H1 (cell line): ENCODE results near the gene IL1RAPL1. TPM values are rescaled to one million over a fixed set of nuclear protein-coding genes. Genes with fewer than 3 reads are reported as not detected.

Experiments
- CTCF ChIA-PET: fragments of 300-600 bp; sonication (Branson Sonifier 250); formaldehyde crosslinking; loops from one replicate; lab custom pipeline; 2021; ENCODE audit not compliant: partially characterized antibody; lab: Charles Lee
- POLR2A ChIA-PET: fragments of 300-600 bp; sonication (Branson Sonifier 250); formaldehyde crosslinking; loops from one replicate; lab custom pipeline; 2021; ENCODE audit warnings: inconsistent platforms; ENCODE audit not compliant: partially characterized antibody; lab: Charles Lee
- DNase-seq, 2 experiments: peaks; one replicate each; pipeline versions ENCODE4 v3.0.0 to v3.0.0-alpha.2; 2010 to 2022; ENCODE audit warnings: low spot score in 2 of 2, low read depth in 1 of 2, mixed read lengths in 1 of 2
- FAIRE-seq: peaks from 2 replicates; lab custom pipeline; 2011; peaks lifted over from hg19 to GRCh38; lab: Jason Lieb, UNC
- H2AFZ ChIP-seq: 2 replicates; pipeline ENCODE4 v1.8.1; 2012; ENCODE audit warnings: low read length, inconsistent platforms
- H2AK5ac ChIP-seq: 2 replicates; pipeline ENCODE4 v1.6.1; 2013; ENCODE audit warnings: low read depth, low read length
- H2BK120ac ChIP-seq: replicated peaks from 2 replicates; pipeline ENCODE3; 2013; ENCODE audit warnings: low read depth, low read length, inconsistent platforms
- H2BK12ac ChIP-seq: 2 replicates; pipeline ENCODE4 v1.6.1; 2013; ENCODE audit warnings: low read depth, low read length
- H2BK15ac ChIP-seq: 2 replicates; pipeline ENCODE4 v1.6.1; 2013; ENCODE audit warnings: low read length
- H2BK20ac ChIP-seq: 2 replicates; pipeline ENCODE4 v1.6.1; 2013; ENCODE audit warnings: low read length
- H2BK5ac ChIP-seq: 2 replicates; pipeline ENCODE4 v1.6.1; 2013; ENCODE audit warnings: low read depth, low read length
- H3K14ac ChIP-seq: 2 replicates; pipeline ENCODE4 v1.6.1; 2013; ENCODE audit warnings: inconsistent platforms; ENCODE audit not compliant: insufficient read length
- H3K18ac ChIP-seq: 2 replicates; pipeline ENCODE4 v1.6.1; 2013; ENCODE audit warnings: low read length; ENCODE audit errors: extremely low read depth
- H3K23ac ChIP-seq: 2 replicates; pipeline ENCODE4 v1.6.1; 2013; ENCODE audit warnings: inconsistent platforms; ENCODE audit not compliant: insufficient read length
- H3K23me2 ChIP-seq: 2 replicates; pipeline ENCODE4 v1.6.1; 2013; ENCODE audit warnings: low read depth, low read length
- H3K27ac ChIP-seq: 2 replicates; pipeline ENCODE4 v1.6.1; 2011; ENCODE audit warnings: low read depth, low read length, inconsistent platforms
- H3K27me3 ChIP-seq, 4 experiments: replicated peaks in 1 of 4; 1 replicate in 1 of 4; 2 replicates in 3 of 4; pipeline versions ENCODE4 v1.6.1 to v1.8.1; 2011 to 2013; ENCODE audit warnings: low read length in 3 of 4, mild to moderate bottlenecking in 3 of 4, inconsistent platforms in 2 of 4, mixed read lengths in 2 of 4, moderate library complexity in 1 of 4; ENCODE audit not compliant: control insufficient read depth in 3 of 4, insufficient read depth in 3 of 4; ENCODE audit errors: extremely low read depth in 1 of 4
- H3K36me3 ChIP-seq, 4 experiments: 2 replicates each; pipeline versions ENCODE4 v1.6.1 to v1.8.1; 2011 to 2013; ENCODE audit warnings: mild to moderate bottlenecking in 4 of 4, low read length in 3 of 4, moderate library complexity in 2 of 4, control low read depth in 1 of 4, inconsistent platforms in 1 of 4; ENCODE audit not compliant: insufficient read depth in 4 of 4, control insufficient read depth in 2 of 4
- H3K4ac ChIP-seq: replicated peaks from 2 replicates; pipeline ENCODE3; 2013; ENCODE audit warnings: low read length, low read depth, mixed read lengths, inconsistent platforms; ENCODE audit not compliant: insufficient read length
- H3K4me1 ChIP-seq, 4 experiments: replicated peaks in 1 of 4; 1 replicate in 1 of 4; 2 replicates in 3 of 4; pipeline versions ENCODE4 v1.6.1 to v1.8.1; 2011 to 2013; ENCODE audit warnings: low read length in 3 of 4, inconsistent platforms in 2 of 4, mixed read lengths in 1 of 4; ENCODE audit not compliant: insufficient read depth in 4 of 4, control insufficient read depth in 3 of 4
- H3K4me2 ChIP-seq, 2 experiments: 2 replicates each; pipeline versions ENCODE4 v1.6.1 to v1.8.1; 2011 to 2013; ENCODE audit warnings: low read depth in 2 of 2, low read length in 2 of 2, control low read depth in 1 of 2, inconsistent platforms in 1 of 2, mild to moderate bottlenecking in 1 of 2; ENCODE audit not compliant: insufficient read depth in 1 of 2
- H3K4me3 ChIP-seq, 4 experiments: fragments of 200-600, 300-600 bp in 1 of 4; sonication (generic), shearing (Covaris generic), sonication (Bioruptor Twin) in 1 of 4; 2 replicates each; pipeline versions ENCODE4 v1.5.1 to v1.8.1; 2011 to 2016; ENCODE audit warnings: low read length in 4 of 4, low read depth in 3 of 4, control low read depth in 2 of 4, inconsistent platforms in 2 of 4, mild to moderate bottlenecking in 2 of 4, mixed read lengths in 1 of 4, moderate library complexity in 1 of 4; ENCODE audit not compliant: insufficient read depth in 2 of 4; ENCODE audit errors: extremely low read depth in 1 of 4
- H3K56ac ChIP-seq: replicated peaks from 2 replicates; pipeline ENCODE3; 2013; ENCODE audit warnings: low read depth, mild to moderate bottlenecking, mixed read lengths, low read length, inconsistent platforms; ENCODE audit not compliant: insufficient read length
- H3K79me1 ChIP-seq: 2 replicates; pipeline ENCODE4 v1.6.1; 2013; ENCODE audit warnings: low read depth, low read length, control low read depth
- H3K79me2 ChIP-seq, 2 experiments: 2 replicates each; pipeline versions ENCODE4 v1.6.1 to v1.8.1; 2012 to 2013; ENCODE audit warnings: low read length in 2 of 2, mild to moderate bottlenecking in 2 of 2, inconsistent platforms in 1 of 2; ENCODE audit not compliant: insufficient read depth in 2 of 2, control insufficient read depth in 1 of 2
- H3K9ac ChIP-seq, 4 experiments: replicated peaks in 1 of 4; 1 replicate in 1 of 4; 2 replicates in 3 of 4; pipeline versions ENCODE4 v1.6.1 to v1.8.1; 2011 to 2013; ENCODE audit warnings: low read depth in 3 of 4, low read length in 3 of 4, control low read depth in 2 of 4, mild to moderate bottlenecking in 2 of 4, moderate library complexity in 2 of 4, inconsistent platforms in 1 of 4; ENCODE audit errors: extremely low read depth in 1 of 4
- H3K9me3 ChIP-seq, 2 experiments: 2 replicates each; pipeline versions ENCODE4 v1.6.1 to v1.8.1; 2012 to 2013; ENCODE audit warnings: mild to moderate bottlenecking in 2 of 2, moderate library complexity in 2 of 2, control low read depth in 1 of 2, inconsistent platforms in 1 of 2, low read depth in 1 of 2, low read length in 1 of 2, mixed read lengths in 1 of 2; ENCODE audit not compliant: insufficient read depth in 2 of 2
- H4K20me1 ChIP-seq, 2 experiments: replicated peaks in 1 of 2; 2 replicates each; pipeline versions ENCODE3 to v1.8.1; 2011 to 2013; ENCODE audit warnings: inconsistent platforms in 2 of 2, low read length in 2 of 2, mild to moderate bottlenecking in 1 of 2; ENCODE audit not compliant: insufficient read depth in 2 of 2, control insufficient read depth in 1 of 2
- H4K5ac ChIP-seq: 2 replicates; pipeline ENCODE4 v1.6.1; 2013; ENCODE audit warnings: low read length, low read depth, mixed read lengths, inconsistent platforms; ENCODE audit not compliant: insufficient read length
- H4K8ac ChIP-seq: 2 replicates; pipeline ENCODE4 v1.8.0; 2013; ENCODE audit warnings: mild to moderate bottlenecking, moderate library complexity, low read length, inconsistent platforms; ENCODE audit not compliant: insufficient read depth; ENCODE audit errors: extremely low read depth
- H4K91ac ChIP-seq: replicated peaks from 2 replicates; pipeline ENCODE3; 2013; ENCODE audit warnings: low read length, mixed read lengths, inconsistent platforms; ENCODE audit not compliant: insufficient read length
- BACH1 ChIP-seq: IDR thresholded peaks from 2 replicates; pipeline ENCODE4 v1.6.1; 2012; ENCODE audit warnings: low read length, improper control_type of control experiment
- CREB1 ChIP-seq: IDR thresholded peaks from 2 replicates; pipeline ENCODE4 v1.6.1; 2012; ENCODE audit warnings: inconsistent platforms
- EZH2 ChIP-seq: fragments of 200-600 bp; sonication (generic); IDR thresholded peaks from 2 replicates; pipeline ENCODE4 v1.7.1; 2012; ENCODE audit warnings: low read depth, mild to moderate bottlenecking, moderate library complexity, low read length, inconsistent platforms; ENCODE audit not compliant: severe bottlenecking
- KDM5A ChIP-seq: fragments of 200-600 bp; IDR thresholded peaks from 2 replicates; pipeline ENCODE4 v1.7.1; 2012; ENCODE audit warnings: mild to moderate bottlenecking, low read length, inconsistent platforms, mixed read lengths
- POLR2A ChIP-seq, 2 experiments: IDR thresholded peaks; 1 replicate in 1 of 2; 2 replicates in 1 of 2; pipeline ENCODE4 v1.6.1; 2011; ENCODE audit warnings: low read depth in 2 of 2, low read length in 2 of 2, mild to moderate bottlenecking in 2 of 2; ENCODE audit errors: control extremely low read depth in 1 of 2
- RBBP5 ChIP-seq: IDR thresholded peaks from 2 replicates; pipeline ENCODE4 v1.7.1; 2012; ENCODE audit warnings: low read depth, mild to moderate bottlenecking, inconsistent platforms, low read length, moderate library complexity, borderline replicate concordance
- SIN3A ChIP-seq, 2 experiments: IDR thresholded peaks in 1 of 2; conservative IDR thresholded peaks in 1 of 2; 2 replicates each; pipeline ENCODE4 v1.6.1; 2011 to 2012; ENCODE audit warnings: low read length in 2 of 2, improper control_type of control experiment in 1 of 2, low read depth in 1 of 2, mild to moderate bottlenecking in 1 of 2
- SP1 ChIP-seq: IDR thresholded peaks from 2 replicates; pipeline ENCODE4 v1.6.1; 2011; ENCODE audit warnings: low read depth, low read length
- USF2 ChIP-seq: IDR thresholded peaks from 2 replicates; pipeline ENCODE4 v1.6.1; 2011; ENCODE audit warnings: low read length, improper control_type of control experiment
- WGBS, 2 experiments: shearing (Covaris generic) in 1 of 2; methylation state at CpG; one replicate each; pipeline versions ENCODE4 v1.1.6 to v1.1.7; 2013 to 2015; ENCODE audit warnings: low lambda C conversion rate in 2 of 2, mixed read lengths in 2 of 2, inconsistent platforms in 1 of 2, low coverage in 1 of 2, missing lambda C conversion rate in 1 of 2; ENCODE audit not compliant: insufficient replicate concordance in 2 of 2, insufficient coverage in 1 of 2, insufficient read length in 1 of 2; ENCODE audit errors: extremely low coverage in 1 of 2, missing lambda C conversion rate in 1 of 2; 5-methylcytosine and 5-hydroxymethylcytosine counted together
- polyA plus RNA-seq, 7 experiments: library from polyadenylated mRNA; depleted of rRNA in 3 of 7; stranded (reverse) in 5 of 7; unstranded in 2 of 7; fragments of >200 nt in 5 of 7; fragments of 200-250 nt in 2 of 7; gene quantifications; 1 replicate in 5 of 7; 2 replicates in 1 of 7; 4 replicates in 1 of 7; pipeline versions ENCODE4 v1.2.1 to v1.2.3, GENCODE V29; 2011 to 2013; ENCODE audit warnings: missing spikeins in 2 of 7, mixed read lengths in 2 of 7
- total RNA-seq: library from RNA; stranded (reverse); fragmentation: NEBNext Ultra II Directional; extraction: Animal tissue kit (Norgen Biotek cat#: 25700); gene quantifications from 2 replicates; pipeline ENCODE4 v1.2.1, GENCODE V29; 2021

Gene IL1RAPL1
- total and polyA plus RNA-seq, 2 of the 8 experiments (the other 6 are each of a cell fraction or from before 2014, with no cell fraction given): 0.11 to 0.35 TPM

- H2BK20ac ChIP-seq: no peak overlapping the region
- ChIA-PET CTCF (no interaction called here), POLR2A (no interaction called here)
- H3K27me3 ChIP-seq: no peaks in the 10 kb centered on the region
- WGBS, 2 experiments: 100% methylated on average over 1 of the region's 1 CpG; no CpG with 5 or more reads in 1 of the 2 experiments
- no peaks in the 10 kb centered on the region for H3K79me2 ChIP-seq
- H3K4ac ChIP-seq: no peak overlapping the region
- no peak overlapping the region for H3K23ac ChIP-seq
- H3K4me2 ChIP-seq: no peak overlapping the region
- FAIRE-seq (no peak), DNase-seq (no peak)
- H4K20me1 ChIP-seq: no peaks in the 10 kb centered on the region
- H2AK5ac ChIP-seq: no peak overlapping the region
- H3K18ac ChIP-seq: no peak overlapping the region
- H2AFZ ChIP-seq: no peak overlapping the region
- no peak for TF ChIP-seq EZH2
- no peak for TF ChIP-seq CREB1
- no peak for TF ChIP-seq USF2
- TF ChIP-seq KDM5A: no peak
- TF ChIP-seq BACH1: no peak
- TF ChIP-seq RBBP5: no peak
- no peak for TF ChIP-seq SIN3A (conservative IDR thresholded peaks at IDR 0.05 in 1 of 2, IDR thresholded peaks at IDR 0.05 in 1 of 2; ENCODE audit: low read depth in 1 of 2, low read length in 2 of 2)
- TF ChIP-seq SP1: no peak
- no peak for TF ChIP-seq POLR2A (IDR thresholded peaks at IDR 0.05; ENCODE audit: control extremely low read depth in 1 of 2, low read depth in 2 of 2, low read length in 2 of 2)
- H3K14ac ChIP-seq: no peak overlapping the region
- H3K36me3 ChIP-seq: no peaks in the 10 kb centered on the region; a peak in 1 of 8 replicates
- H3K27ac ChIP-seq: no peak overlapping the region
- no peak overlapping the region for H3K56ac ChIP-seq
- H3K23me2 ChIP-seq: no peaks in the 10 kb centered on the region
- H2BK5ac ChIP-seq: no peak overlapping the region
- H2BK120ac ChIP-seq: no peak overlapping the region
- H2BK15ac ChIP-seq: no peak overlapping the region
- H3K4me1 ChIP-seq: no peaks in the 10 kb centered on the region
- no peak overlapping the region for H4K91ac ChIP-seq
- H2BK12ac ChIP-seq: no peak overlapping the region
- no peaks in the 10 kb centered on the region for H3K79me1 ChIP-seq
- H3K9ac ChIP-seq: no peak overlapping the region
- H4K8ac ChIP-seq: no peak overlapping the region
- no peak overlapping the region for H4K5ac ChIP-seq
- H3K9me3 ChIP-seq: no peaks in the 10 kb centered on the region
- no peak overlapping the region for H3K4me3 ChIP-seq
Measured at GRCh38 chrX:29926056-29926455, 1338.8 kb downstream of the IL1RAPL1 start.
